HG03025 (cell line): Measurements from ENCODE around the gene CARD19.

Experiments
- ATAC-seq: cut with Tn5 transposase; IDR thresholded peaks from one replicate; pipeline ENCODE4 v1.9.1; 2021; ENCODE audit warnings: mild to moderate bottlenecking, moderate library complexity; ENCODE audit not compliant: unreplicated experiment, low FRiP score

Gene CARD19

GRCh38 chr9:93086447-93087224 is 9.4 kb upstream of the CARD19 start:
- ATAC-seq: no peak

GRCh38 chr9:93087971-93088655 is 7.9 kb upstream of the CARD19 start:
- no peak for ATAC-seq

GRCh38 chr9:93088656-93089015 is 7.4 kb upstream of the CARD19 start:
- ATAC-seq: no peak

GRCh38 chr9:93089024-93089423 is 7.0 kb upstream of the CARD19 start:
- ATAC-seq: no peak

- no peak for ATAC-seq
Observed at GRCh38 chr9:93089481-93089991, 6.5 kb upstream of the CARD19 start.

- ATAC-seq: no peak
Observed at GRCh38 chr9:93090091-93090655, 5.8 kb upstream of the CARD19 start.

- no peak for ATAC-seq
Observed at GRCh38 chr9:93091056-93091452, 5.0 kb upstream of the CARD19 start.

- ATAC-seq: no peak
Observed at GRCh38 chr9:93091453-93092081, 4.5 kb upstream of the CARD19 start.

- ATAC-seq: no peak
Observed at GRCh38 chr9:93092251-93092991, 3.6 kb upstream of the CARD19 start.

- no peak for ATAC-seq
Observed at GRCh38 chr9:93093127-93093876, 2.7 kb upstream of the CARD19 start.

GRCh38 chr9:93093877-93094657 is 1.9 kb upstream of the CARD19 start:
- ATAC-seq: no peak

- ATAC-seq: no peak
Observed at GRCh38 chr9:93094658-93095204, 1.3 kb upstream of the CARD19 start.

- peak; percentile 63 for ATAC-seq
Observed at GRCh38 chr9:93095205-93096130, 549 bp upstream of the CARD19 start.

GRCh38 chr9:93096811-93097382 is 880 bp downstream of the CARD19 start:
- no peak for ATAC-seq

GRCh38 chr9:93097511-93098201 is 1.6 kb downstream of the CARD19 start:
- no peak for ATAC-seq

- ATAC-seq: no peak
Observed at GRCh38 chr9:93098236-93098946, 2.4 kb downstream of the CARD19 start.
